Progenitor cell of endocrine pancreas (in vitro differentiated cells): ENCODE results near the gene GGT6. TPM values are rescaled to one million over a fixed set of nuclear protein-coding genes. Genes with fewer than 3 reads are reported as not detected.
A peak's percentile ranks its signal among the peaks of the same experiment; 100 is the strongest.

Experiments
- DNase-seq: peaks from one replicate; pipeline ENCODE4 v3.0.0; 2021; ENCODE audit warnings: low spot score; ENCODE audit not compliant: unreplicated experiment
- H3K27ac Mint-ChIP-seq: 2 replicates; pipeline ENCODE4 v1.8.0; 2021; ENCODE audit warnings: mild to moderate bottlenecking, moderate library complexity, mixed read lengths
- H3K27me3 Mint-ChIP-seq: 2 replicates; pipeline ENCODE4 v1.8.0; 2021; ENCODE audit warnings: mixed read lengths
- H3K36me3 Mint-ChIP-seq: 2 replicates; pipeline ENCODE4 v1.8.0; 2022; ENCODE audit warnings: mixed read lengths; ENCODE audit not compliant: insufficient read depth
- H3K4me1 Mint-ChIP-seq: 2 replicates; pipeline ENCODE4 v1.8.0; 2021; ENCODE audit warnings: low read depth, mixed read lengths
- H3K4me3 Mint-ChIP-seq: 2 replicates; pipeline ENCODE4 v1.8.0; 2021; ENCODE audit warnings: low read depth, mild to moderate bottlenecking, moderate library complexity, mixed read lengths
- H3K9me3 Mint-ChIP-seq: 2 replicates; pipeline ENCODE4 v1.8.0; 2021; ENCODE audit warnings: low read depth, mixed read lengths
- CTCF ChIP-seq: fragments of 200-600 bp; sonication (generic); IDR thresholded peaks from one replicate; pipeline ENCODE4 v1.5.0; 2021; ENCODE audit warnings: antibody characterized with exemption, mild to moderate bottlenecking; ENCODE audit not compliant: unreplicated experiment
- total RNA-seq: library from RNA; stranded (reverse); gene quantifications from 2 replicates; pipeline ENCODE4 v1.2.1, GENCODE V29; 2021

Gene GGT6
- total RNA-seq, 1 donor from 2014 or later, result not detected

GRCh38 chr17:4516735-4517134 is 43.6 kb downstream of the GGT6 start:
- Mint-ChIP-seq H3K4me1 (peaks cover 25% of the 10 kb centered on the region), H3K36me3 (no peaks in the 10 kb centered on the region), H3K27me3 (peaks cover 4% of the 10 kb centered on the region), H3K4me3 (no peak overlapping the region), H3K9me3 (no peaks in the 10 kb centered on the region), H3K27ac (no peak overlapping the region)
- DNase-seq, result no peak
- no peak for TF ChIP-seq CTCF

- Mint-ChIP-seq H3K27me3 (peaks cover 10% of the 10 kb centered on the region), H3K27ac (no peak overlapping the region), H3K4me1 (peaks cover 18% of the 10 kb centered on the region), H3K4me3 (no peak overlapping the region), H3K9me3 (no peaks in the 10 kb centered on the region), H3K36me3 (no peaks in the 10 kb centered on the region)
- TF ChIP-seq CTCF, result no peak
- DNase-seq, result no peak
These were observed 44.9 kb downstream of the GGT6 start for GRCh38 chr17:4515501-4515900.

GRCh38 chr17:4514779-4515178 is 45.6 kb downstream of the GGT6 start:
- H3K4me3 Mint-ChIP-seq, result no peak overlapping the region
- DNase-seq, result no peak
- H3K4me1 Mint-ChIP-seq, result peaks cover 17% of the 10 kb centered on the region
- H3K9me3 Mint-ChIP-seq, result no peaks in the 10 kb centered on the region
- no peaks in the 10 kb centered on the region for H3K36me3 Mint-ChIP-seq
- TF ChIP-seq CTCF, result no peak
- H3K27me3 Mint-ChIP-seq, result peaks cover 11% of the 10 kb centered on the region
- peak overlapping the region; percentile 95 for H3K27ac Mint-ChIP-seq

GRCh38 chr17:4514206-4514605 is 46.2 kb downstream of the GGT6 start:
- no peaks in the 10 kb centered on the region for H3K9me3 Mint-ChIP-seq
- H3K4me1 Mint-ChIP-seq, result peaks cover 15% of the 10 kb centered on the region
- no peaks in the 10 kb centered on the region for H3K36me3 Mint-ChIP-seq
- H3K27ac Mint-ChIP-seq, result peak overlapping the region; percentile 95
- no peak overlapping the region for H3K4me3 Mint-ChIP-seq
- H3K27me3 Mint-ChIP-seq, result peaks cover 11% of the 10 kb centered on the region
- no peak for TF ChIP-seq CTCF
- peak; percentile 46 for DNase-seq

DNA sequence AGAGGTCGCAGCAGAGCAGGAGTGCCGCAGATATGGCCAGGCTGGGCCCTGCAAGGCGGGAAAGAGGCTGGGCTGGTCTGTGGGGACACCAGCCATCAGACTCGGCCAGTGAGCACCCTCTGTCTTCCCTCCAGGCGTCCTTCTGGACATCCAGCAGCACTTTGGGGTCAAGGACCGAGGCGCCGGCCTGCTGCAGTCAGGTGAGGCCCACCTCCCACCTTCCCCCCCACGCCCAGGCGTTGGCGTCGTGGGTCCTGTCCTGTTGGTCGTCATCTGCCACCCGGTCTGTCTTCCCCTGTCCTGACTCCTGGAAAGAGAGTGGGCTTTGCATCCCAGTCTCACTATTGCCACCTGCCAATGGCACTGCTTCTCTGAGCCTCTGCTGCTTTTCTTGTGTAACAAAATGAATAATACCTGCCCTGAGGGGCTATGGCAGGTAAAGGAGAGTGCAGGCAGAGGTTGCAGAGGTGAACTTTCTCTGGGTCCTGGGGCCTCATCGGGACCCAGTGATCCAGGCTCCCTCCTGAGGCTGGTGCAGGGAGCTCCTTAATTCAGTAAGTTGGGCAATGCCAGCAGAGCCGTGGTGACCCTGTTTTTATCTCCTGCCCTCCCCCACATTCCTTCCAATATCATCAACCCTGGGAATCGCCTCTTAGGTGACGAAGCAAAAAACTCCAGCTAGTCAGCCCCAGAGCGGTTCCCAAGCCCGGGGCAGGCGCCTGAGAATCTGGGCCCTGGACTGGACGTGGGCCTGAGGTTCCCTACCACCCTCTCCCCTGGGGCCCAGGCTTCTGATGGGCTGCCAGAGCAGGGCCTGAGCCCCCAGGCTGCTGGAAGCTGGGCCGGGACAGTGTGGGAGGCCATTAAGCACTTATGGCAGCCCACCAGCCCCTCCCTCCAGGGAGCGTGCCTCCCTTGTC is 47.0 kb downstream of the GGT6 start:
- Mint-ChIP-seq H3K36me3 (no peaks in the 10 kb centered on the region), H3K27ac (peak overlapping the region; percentile 95), H3K9me3 (no peaks in the 10 kb centered on the region), H3K4me1 (peaks cover 15% of the 10 kb centered on the region), H3K27me3 (peaks cover 11% of the 10 kb centered on the region), H3K4me3 (no peak overlapping the region)
- TF ChIP-seq CTCF, result no peak
- no peak for DNase-seq
